IPS-20b (cell line): ENCODE data around the gene EEF2K.
"Not testable (repeated sequence)": the region's sequence is repeated elsewhere in the genome, so short reads cannot be mapped to it uniquely, and the experiment has no call there.

Source experiments
- H3K27ac ChIP-seq: one replicate; pipeline ENCODE4 v1.5.1; 2013; ENCODE audit warnings: low read length
- H3K27me3 ChIP-seq: 2 replicates; pipeline ENCODE4 v1.6.1; 2013; ENCODE audit warnings: mild to moderate bottlenecking, low read length, inconsistent platforms; ENCODE audit not compliant: insufficient read depth
- H3K36me3 ChIP-seq: 2 replicates; pipeline ENCODE4 v1.6.1; 2013; ENCODE audit warnings: low read depth, mild to moderate bottlenecking, inconsistent platforms, low read length, moderate library complexity; ENCODE audit not compliant: insufficient read depth
- H3K4me1 ChIP-seq: 2 replicates; pipeline ENCODE4 v1.6.1; 2013; ENCODE audit warnings: mild to moderate bottlenecking, control low read depth, inconsistent platforms, low read length, moderate library complexity; ENCODE audit not compliant: insufficient read depth
- H3K4me3 ChIP-seq: 2 replicates; pipeline ENCODE4 v1.5.1; 2013; ENCODE audit warnings: mild to moderate bottlenecking, low read length, inconsistent platforms
- H3K9ac ChIP-seq: 2 replicates; pipeline ENCODE4 v1.6.1; 2013; ENCODE audit warnings: low read depth, mild to moderate bottlenecking, inconsistent platforms, low read length, moderate library complexity
- H3K9me3 ChIP-seq: 2 replicates; pipeline ENCODE4 v1.6.1; 2013; ENCODE audit warnings: mild to moderate bottlenecking, low read depth, low read length, inconsistent platforms; ENCODE audit not compliant: insufficient read depth

The EEF2K gene

GRCh38 chr16:22206013-22206841 lies at the start of gene EEF2K:
TSS of gene EEF2K (plus strand) at chr16:22206278. CDS start at chr16:22225730, 19,452 bp downstream.
- no peaks in the 10 kb centered on the region for H3K36me3 ChIP-seq
- peaks cover 10% of the 10 kb centered on the region; the same call in 1 of the 2 replicates for H3K27me3 ChIP-seq
- H3K4me3 ChIP-seq: peak within 1 kb of the TSS; percentile 78
- no peaks in the 10 kb centered on the region for H3K9me3 ChIP-seq
- H3K9ac ChIP-seq: peak within 1 kb of the TSS; percentile 56; the same call in 1 of the 2 replicates
- H3K4me1 ChIP-seq: peaks cover 6% of the 10 kb centered on the region; the same call in 1 of the 2 replicates
- no peak within 1 kb of the TSS for H3K27ac ChIP-seq

GRCh38 chr16:22161401-22161800 lies 44.7 kb upstream of the EEF2K start:
- Histone ChIP-seq H3K27ac (no peak overlapping the region), H3K27me3 (peaks cover 44% of the 10 kb centered on the region), H3K9ac (no peak overlapping the region), H3K9me3 (no peaks in the 10 kb centered on the region), H3K36me3 (no peaks in the 10 kb centered on the region), H3K4me1 (no peaks in the 10 kb centered on the region), H3K4me3 (no peak overlapping the region)

GRCh38 chr16:22161999-22162655 lies 44.0 kb upstream of the EEF2K start, which contains the start of gene SDR42E2:
TSS of gene SDR42E2 (plus strand) at chr16:22162506. CDS start at chr16:22165583, 3,077 bp downstream.
- Histone ChIP-seq H3K36me3 (no peaks in the 10 kb centered on the region), H3K9ac (peak within 1 kb of the TSS; percentile 28; the same call in 1 of the 2 replicates), H3K27me3 (peaks cover 44% of the 10 kb centered on the region), H3K4me1 (no peaks in the 10 kb centered on the region), H3K4me3 (peak within 1 kb of the TSS; percentile 72), H3K9me3 (no peaks in the 10 kb centered on the region), H3K27ac (no peak within 1 kb of the TSS)

GRCh38 chr16:22162656-22163009 lies 43.4 kb upstream of the EEF2K start:
- Histone ChIP-seq H3K27me3 (peaks cover 44% of the 10 kb centered on the region), H3K9ac (peak overlapping the region; percentile 28; the same call in 1 of the 2 replicates), H3K4me1 (no peaks in the 10 kb centered on the region), H3K4me3 (peak overlapping the region; percentile 72), H3K9me3 (no peaks in the 10 kb centered on the region), H3K36me3 (no peaks in the 10 kb centered on the region), H3K27ac (no peak overlapping the region)

- Histone ChIP-seq H3K27me3 (peaks cover 44% of the 10 kb centered on the region), H3K4me3 (no peak overlapping the region), H3K9me3 (no peaks in the 10 kb centered on the region), H3K4me1 (no peaks in the 10 kb centered on the region), H3K36me3 (no peaks in the 10 kb centered on the region), H3K27ac (no peak overlapping the region), H3K9ac (no peak overlapping the region)
Measured at GRCh38 chr16:22163806-22164205, 42.3 kb upstream of the EEF2K start.

- Histone ChIP-seq H3K4me1 (no peaks in the 10 kb centered on the region), H3K27ac (no peak overlapping the region), H3K36me3 (no peaks in the 10 kb centered on the region)
Measured at GRCh38 chr16:22164482-22164881, 41.6 kb upstream of the EEF2K start.

GRCh38 chr16:22165508-22166285 lies 40.4 kb upstream of the EEF2K start:
- Histone ChIP-seq H3K9ac (no peak overlapping the region), H3K27me3 (peaks cover 32% of the 10 kb centered on the region)

More at GRCh38 chr16:22164482-22164881, 41.6 kb upstream of the EEF2K start:
- Histone ChIP-seq H3K27me3 (peaks cover 44% of the 10 kb centered on the region), H3K9me3 (no peaks in the 10 kb centered on the region), H3K4me3 (no peak overlapping the region), H3K9ac (no peak overlapping the region)

GRCh38 chr16:22171953-22172352 lies 34.1 kb upstream of the EEF2K start:
- Histone ChIP-seq H3K36me3 (no peaks in the 10 kb centered on the region), H3K9me3 (no peaks in the 10 kb centered on the region), H3K27ac (no peak overlapping the region), H3K4me3 (no peak overlapping the region), H3K27me3 (no peaks in the 10 kb centered on the region), H3K4me1 (no peaks in the 10 kb centered on the region), H3K9ac (no peak overlapping the region)

More at GRCh38 chr16:22165508-22166285, 40.4 kb upstream of the EEF2K start:
- H3K4me3 ChIP-seq: no peak overlapping the region
- no peaks in the 10 kb centered on the region for H3K4me1 ChIP-seq
- no peaks in the 10 kb centered on the region for H3K36me3 ChIP-seq
- H3K27ac ChIP-seq: no peak overlapping the region
- H3K9me3 ChIP-seq: no peaks in the 10 kb centered on the region

GRCh38 chr16:22172642-22173041 lies 33.4 kb upstream of the EEF2K start:
- H3K9ac ChIP-seq, H3K27me3 ChIP-seq, H3K4me3 ChIP-seq, H3K9me3 ChIP-seq, H3K36me3 ChIP-seq, H3K4me1 ChIP-seq, H3K27ac ChIP-seq: not testable (repeated sequence)

- Histone ChIP-seq H3K36me3 (no peaks in the 10 kb centered on the region), H3K4me3 (no peak overlapping the region), H3K9ac (no peak overlapping the region), H3K27me3 (no peaks in the 10 kb centered on the region), H3K27ac (no peak overlapping the region), H3K4me1 (no peaks in the 10 kb centered on the region), H3K9me3 (no peaks in the 10 kb centered on the region)
Measured at GRCh38 chr16:22174642-22175041, 31.4 kb upstream of the EEF2K start.
